Heart right ventricle (tissue), 16 donors: Measurements from ENCODE around the gene TTC19. TPM values are rescaled to one million over a fixed set of nuclear protein-coding genes. Genes with fewer than 3 reads are reported as not detected.

ENCODE experiments used
- ATAC-seq, 8 donors: fragments of 200-7000 bp; cut with Tn5 transposase; one replicate each; pipeline ENCODE4 v1.9.1; 2020; ENCODE audit warnings: mild to moderate bottlenecking in 8 of 8, moderate library complexity in 8 of 8, moderate number of reproducible peaks in 1 of 8
- DNase-seq, 2 donors: peaks; one replicate each; pipeline ENCODE4 v3.0.0-alpha.2; 2020
- H3K27ac ChIP-seq, 10 donors: fragments of 200-600 bp; sonication (generic) in 2 of 10; one replicate each; pipeline versions ENCODE4 v1.5.0 to v1.8.0; 2020 to 2022; ENCODE audit warnings: mild to moderate bottlenecking in 3 of 10
- H3K27me3 ChIP-seq, 7 donors: fragments of 200-600 bp; one replicate each; pipeline ENCODE4 v1.8.0; 2021 to 2022; ENCODE audit warnings: mild to moderate bottlenecking in 2 of 7
- H3K36me3 ChIP-seq, 9 donors: fragments of 200-600 bp; sonication (generic) in 1 of 9; one replicate each; pipeline versions ENCODE4 v1.5.0 to v1.8.0; 2020 to 2022; ENCODE audit warnings: mild to moderate bottlenecking in 2 of 9
- H3K4me1 ChIP-seq, 9 donors: fragments of 200-600 bp; sonication (generic) in 1 of 9; one replicate each; pipeline versions ENCODE4 v1.5.0 to v1.8.0; 2020 to 2022; ENCODE audit warnings: mild to moderate bottlenecking in 4 of 9
- H3K4me3 ChIP-seq, 10 donors: fragments of 200-600 bp; sonication (generic) in 2 of 10; one replicate each; pipeline versions ENCODE4 v1.5.0 to v1.8.0; 2020 to 2022; ENCODE audit warnings: mild to moderate bottlenecking in 7 of 10, moderate library complexity in 2 of 10
- H3K9me3 ChIP-seq, 11 donors: fragments of 200-600 bp in 10 of 11; sonication (generic) in 2 of 11; one replicate each; pipeline versions ENCODE4 v1.5.0 to v1.8.0; 2013 to 2022; ENCODE audit warnings: mild to moderate bottlenecking in 2 of 11, control low read depth in 1 of 11, moderate library complexity in 1 of 11
- CTCF ChIP-seq, 9 donors: fragments of 200-600 bp; sonication (generic) in 2 of 9; IDR thresholded peaks; one replicate each; pipeline versions ENCODE4 v1.5.0 to v1.8.0; 2021 to 2022; ENCODE audit warnings: antibody characterized with exemption in 9 of 9, mild to moderate bottlenecking in 5 of 9, moderate library complexity in 1 of 9
- WGBS, 2 donors: extraction: QIAGEN DNeasy Blood & Tissue Kit; methylation state at CpG; one replicate each; pipeline ENCODE4 v1.1.7; 2013; ENCODE audit warnings: inconsistent platforms in 1 of 2; 5-methylcytosine and 5-hydroxymethylcytosine counted together
- intact Hi-C, 10 donors: fragments of 100-400 bp; cut with DNase I; formaldehyde crosslinking; loops; one replicate each; pipeline versions ENCODE4 v1.11.1 to v1.14.2; 2022
- polyA plus RNA-seq, 2 donors: library from polyadenylated mRNA; stranded (reverse); fragments of 200-250 nt; gene quantifications; one replicate each; pipeline ENCODE4 v1.2.3, GENCODE V29; 2013
- total RNA-seq, 10 donors: library from RNA; stranded (reverse); fragmentation: NEBNext Ultra II Directional in 3 of 10; extraction: Animal tissue kit (Norgen Biotek cat#: 25700) in 3 of 10; gene quantifications; one replicate each; pipeline versions ENCODE4 v1.2.1 to v1.2.4, GENCODE V29; 2021 to 2023
- donor health status: Arrhythmogenic right ventricular cardiomyopathy.
- donor health status: ischemic (EF 13 %, LVEDD 7.1; RV severe dilation, severe dysfunction).
- donor health status: healthy with polysubstance abuse.
- donor health status: DM: no; HTN: yes; CAD: no.
- donor health status: DM: no; HTN: no; CAD: no.
- donor health status: ischemic (EF 25% LVEDD 6.9; RV normal size, moderate dysfunction).
- donor health status: ischemic (EF 25% LVEDD 5.7; RV mildly dilated, moderate dysfunction).
- donor health status: healthy.
- donor health status: DM: yes; HTN: yes; CAD: no.
- donor health status: Ischemic cardiomyopathy.
- donor health status: ischemic (EF 35%, LVEDD 5.7; RV mildly dilated, moderate dysfunction).
- donor health status: nonischemic (EF 11% LVEDD 7.7; RV severe dilation, severe dysfunction).
- donor health status: DM: yes; HTN: yes; CAD: no.
- donor health status: PGD.
- donor health status: ischemic (EF 29% LVEDD 5.4; RV normal size, mild dysfunction).
- donor health status: nonischemic (EF 23%, LVEDD 6.1; RV moderate dilation, normal function).

The TTC19 gene
- total and polyA plus RNA-seq, 12 donors: 10.8 to 41.1 (median 26.7) TPM

- Histone ChIP-seq H3K27me3 (no peaks in the 10 kb centered on the region), H3K36me3 (no peaks in the 10 kb centered on the region), H3K9me3 (no peaks in the 10 kb centered on the region), H3K4me1 (peaks cover 0 to 27% (median 12%) of the 10 kb centered on the region in 9 donors), H3K27ac (peak overlapping the region in 8 of 10 donors; percentile 16 to 71 (median 47)), H3K4me3 (peak overlapping the region in 1 of 10 donors; percentile 18)
- intact Hi-C loops: no loop called here
- no peak for TF ChIP-seq CTCF (IDR thresholded peaks at IDR 0.05)
- peak in 6 of 8 donors; percentile 13 to 45 (median 44) for ATAC-seq
- no peak for DNase-seq
- 63 to 66% methylated on average over 13 of the region's 13 CpGs for WGBS, 2 donors
Observed at GRCh38 chr17:15966183-15966878, 33.3 kb upstream of the TTC19 start.

DNA sequence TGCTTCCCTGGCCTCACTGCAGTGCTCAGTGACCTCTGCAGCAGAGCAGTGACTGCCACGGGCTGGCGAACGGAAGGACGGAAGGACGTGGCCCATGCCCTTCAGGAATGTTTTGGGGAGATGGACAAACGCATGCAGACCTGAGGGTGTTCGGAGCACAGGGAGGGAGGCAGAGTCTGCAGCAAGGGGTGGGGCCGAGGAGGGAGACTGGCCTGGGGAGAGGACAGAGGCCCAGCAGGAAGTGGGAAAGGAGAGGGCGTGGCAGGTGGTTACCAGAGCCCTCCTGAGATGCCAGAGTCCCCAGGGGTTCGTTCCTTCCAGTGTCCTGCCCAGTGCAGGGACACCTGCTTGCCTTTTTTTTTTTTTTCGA is 32.8 kb upstream of the TTC19 start:
- DNase-seq (no peak), ATAC-seq (peak in 6 of 8 donors; percentile 17 to 53 (median 38))
- WGBS, 2 donors: 57 to 58% methylated on average over 11 of the region's 11 CpGs

GRCh38 chr17:15967706-15968399 is 31.8 kb upstream of the TTC19 start:
- H3K27ac ChIP-seq: no peak overlapping the region
- no peaks in the 10 kb centered on the region for H3K36me3 ChIP-seq
- ATAC-seq: no peak
- no peak for TF ChIP-seq CTCF (IDR thresholded peaks at IDR 0.05)
- H3K4me3 ChIP-seq: no peak overlapping the region
- 91 to 93% methylated on average over 11 of the region's 11 CpGs for WGBS, 2 donors
- peaks cover 0 to 27% (median 12%) of the 10 kb centered on the region in 9 donors for H3K4me1 ChIP-seq
- H3K27me3 ChIP-seq: no peaks in the 10 kb centered on the region
- intact Hi-C loops: no loop called here
- H3K9me3 ChIP-seq: no peaks in the 10 kb centered on the region
- DNase-seq: no peak

More for the DNA sequence above, 32.8 kb upstream of the TTC19 start:
- no peaks in the 10 kb centered on the region for H3K27me3 ChIP-seq
- peak overlapping the region in 8 of 10 donors; percentile 16 to 71 (median 47) for H3K27ac ChIP-seq
- peaks cover 0 to 27% (median 12%) of the 10 kb centered on the region in 9 donors for H3K4me1 ChIP-seq
- TF ChIP-seq CTCF (IDR thresholded peaks at IDR 0.05): no peak
- no peaks in the 10 kb centered on the region for H3K9me3 ChIP-seq
- H3K36me3 ChIP-seq: no peaks in the 10 kb centered on the region
- peak overlapping the region in 1 of 10 donors; percentile 18 for H3K4me3 ChIP-seq
- intact Hi-C loops: no loop called here

- 93 to 96% methylated on average over 8 of the region's 8 CpGs for WGBS, 2 donors
- Histone ChIP-seq H3K27me3 (no peaks in the 10 kb centered on the region), H3K9me3 (no peaks in the 10 kb centered on the region), H3K4me3 (no peak overlapping the region), H3K36me3 (peaks cover 0 to 13% (median 0%) of the 10 kb centered on the region in 9 donors), H3K27ac (no peak overlapping the region), H3K4me1 (peaks cover 0 to 27% (median 12%) of the 10 kb centered on the region in 9 donors)
- no peak for DNase-seq
- intact Hi-C loops: no loop called here
- ATAC-seq: no peak
- no peak for TF ChIP-seq CTCF (IDR thresholded peaks at IDR 0.05)
Observed at GRCh38 chr17:15969463-15969862, 30.2 kb upstream of the TTC19 start.
